ENCODE measurements around the gene CD96. TPM values are rescaled to one million over a fixed set of nuclear protein-coding genes. Genes with fewer than 3 reads are reported as not detected.

Gene CD96
- total and polyA plus RNA-seq, 4 donors: 0.69 to 3.1 (median 2.4) TPM

GRCh38 chr3:111617912-111618601, 76.1 kb downstream of the CD96 start:
- ATAC-seq (ENCODE audit: insufficient read depth, low FRiP score): no peak
- no peaks in the 10 kb centered on the region for H3K27me3 ChIP-seq (ENCODE audit: control insufficient read depth in 3 of 3, insufficient read depth in 3 of 3, low read length in 2 of 3)
- H3K9ac ChIP-seq (ENCODE audit: insufficient read depth in 1 of 2, low read length in 2 of 2): no peak overlapping the region
- no peak overlapping the region for H3K4me3 ChIP-seq
- H3K9me3 ChIP-seq (ENCODE audit: control insufficient read depth in 4 of 4, insufficient read depth in 3 of 4, low read length in 3 of 4): no peaks in the 10 kb centered on the region
- H3K36me3 ChIP-seq (ENCODE audit: control insufficient read depth in 4 of 4, insufficient read depth in 4 of 4, low read length in 4 of 4): no peaks in the 10 kb centered on the region
- TF ChIP-seq CTCF (IDR thresholded peaks at IDR 0.05; ENCODE audit: control extremely low read depth, extremely low read depth): no peak
- WGBS, 2 donors: 92 to 93% methylated on average over 5 of the region's 5 CpGs
- no peak for DNase-seq
- H3K27ac ChIP-seq (ENCODE audit: low read depth in 1 of 2, low read length in 1 of 2): no peak overlapping the region
- H3K4me1 ChIP-seq (ENCODE audit: control insufficient read depth in 5 of 5, insufficient read depth in 5 of 5, low read length in 5 of 5): no peaks in the 10 kb centered on the region

GRCh38 chr3:111618945-111619344, 76.9 kb downstream of the CD96 start:
- Histone ChIP-seq H3K36me3 (ENCODE audit: control insufficient read depth in 4 of 4, insufficient read depth in 4 of 4, low read length in 4 of 4) (no peaks in the 10 kb centered on the region), H3K4me3 (no peak overlapping the region), H3K4me1 (ENCODE audit: control insufficient read depth in 5 of 5, insufficient read depth in 5 of 5, low read length in 5 of 5) (no peaks in the 10 kb centered on the region), H3K9ac (ENCODE audit: insufficient read depth in 1 of 2, low read length in 2 of 2) (no peak overlapping the region), H3K27me3 (ENCODE audit: control insufficient read depth in 3 of 3, insufficient read depth in 3 of 3, low read length in 2 of 3) (no peaks in the 10 kb centered on the region), H3K27ac (ENCODE audit: low read depth in 1 of 2, low read length in 1 of 2) (no peak overlapping the region), H3K9me3 (ENCODE audit: control insufficient read depth in 4 of 4, insufficient read depth in 3 of 4, low read length in 3 of 4) (no peaks in the 10 kb centered on the region)
- TF ChIP-seq CTCF (IDR thresholded peaks at IDR 0.05; ENCODE audit: control extremely low read depth, extremely low read depth): no peak
- ATAC-seq (ENCODE audit: insufficient read depth, low FRiP score): no peak
- no peak for DNase-seq

- Histone ChIP-seq H3K36me3 (ENCODE audit: control insufficient read depth in 4 of 4, insufficient read depth in 4 of 4, low read length in 4 of 4) (no peaks in the 10 kb centered on the region), H3K4me3 (no peak overlapping the region), H3K27me3 (ENCODE audit: control insufficient read depth in 3 of 3, insufficient read depth in 3 of 3, low read length in 2 of 3) (no peaks in the 10 kb centered on the region), H3K4me1 (ENCODE audit: control insufficient read depth in 5 of 5, insufficient read depth in 5 of 5, low read length in 5 of 5) (no peaks in the 10 kb centered on the region), H3K27ac (ENCODE audit: low read depth in 1 of 2, low read length in 1 of 2) (no peak overlapping the region), H3K9ac (ENCODE audit: insufficient read depth in 1 of 2, low read length in 2 of 2) (no peak overlapping the region), H3K9me3 (ENCODE audit: control insufficient read depth in 4 of 4, insufficient read depth in 3 of 4, low read length in 3 of 4) (no peaks in the 10 kb centered on the region)
- WGBS, 2 donors: 84 to 93% methylated on average over 3 of the region's 3 CpGs
- ATAC-seq (ENCODE audit: insufficient read depth, low FRiP score) (no peak), DNase-seq (no peak)
- TF ChIP-seq CTCF (IDR thresholded peaks at IDR 0.05; ENCODE audit: control extremely low read depth, extremely low read depth): no peak
Measured at GRCh38 chr3:111619833-111620232, 77.8 kb downstream of the CD96 start.

- TF ChIP-seq CTCF (IDR thresholded peaks at IDR 0.05; ENCODE audit: control extremely low read depth, extremely low read depth): no peak
- DNase-seq: peak in 1 of 3 donors; percentile 6
- H3K36me3 ChIP-seq (ENCODE audit: control insufficient read depth in 4 of 4, insufficient read depth in 4 of 4, low read length in 4 of 4): no peaks in the 10 kb centered on the region
- H3K4me3 ChIP-seq: no peak overlapping the region
- H3K9ac ChIP-seq (ENCODE audit: insufficient read depth in 1 of 2, low read length in 2 of 2): no peak overlapping the region
- 71 to 72% methylated on average over 5 of the region's 5 CpGs for WGBS, 2 donors
- H3K4me1 ChIP-seq (ENCODE audit: control insufficient read depth in 5 of 5, insufficient read depth in 5 of 5, low read length in 5 of 5): no peaks in the 10 kb centered on the region
- H3K27me3 ChIP-seq (ENCODE audit: control insufficient read depth in 3 of 3, insufficient read depth in 3 of 3, low read length in 2 of 3): no peaks in the 10 kb centered on the region
- H3K27ac ChIP-seq (ENCODE audit: low read depth in 1 of 2, low read length in 1 of 2): no peak overlapping the region
- ATAC-seq (ENCODE audit: insufficient read depth, low FRiP score): no peak
- H3K9me3 ChIP-seq (ENCODE audit: control insufficient read depth in 4 of 4, insufficient read depth in 3 of 4, low read length in 3 of 4): no peaks in the 10 kb centered on the region
Measured at GRCh38 chr3:111621535-111621934, 79.5 kb downstream of the CD96 start.

Measured in lung (tissue), 12 donors.